Mesenchymal stem cell (in vitro differentiated cells and primary cell): ENCODE data around the gene ELMO1.

ENCODE experiments used
- DNase-seq: peaks from one replicate; pipeline ENCODE4 v3.0.0-alpha.2; 2013
- H2AFZ ChIP-seq: one replicate; pipeline ENCODE4 v1.6.1; 2013; ENCODE audit warnings: low read depth, mild to moderate bottlenecking, control low read depth, inconsistent platforms, low read length, moderate library complexity
- H2AK5ac ChIP-seq: 2 replicates; pipeline ENCODE4 v1.6.1; 2013; ENCODE audit warnings: low read length, moderate library complexity, mild to moderate bottlenecking, inconsistent platforms; ENCODE audit not compliant: severe bottlenecking
- H2BK120ac ChIP-seq: one replicate; pipeline ENCODE4 v1.6.1; 2013; ENCODE audit warnings: low read depth, mild to moderate bottlenecking, inconsistent platforms, low read length, moderate library complexity
- H2BK12ac ChIP-seq, 2 experiments: one replicate each; pipeline ENCODE4 v1.6.1; 2013; ENCODE audit warnings: inconsistent platforms in 2 of 2, low read length in 2 of 2, mild to moderate bottlenecking in 2 of 2, moderate library complexity in 2 of 2, control low read depth in 1 of 2
- H2BK15ac ChIP-seq: one replicate; pipeline ENCODE4 v1.6.1; 2013; ENCODE audit warnings: mild to moderate bottlenecking, low read depth, inconsistent platforms; ENCODE audit not compliant: poor library complexity, severe bottlenecking
- H2BK5ac ChIP-seq: 2 replicates; pipeline ENCODE4 v1.6.1; 2013; ENCODE audit warnings: low read depth, mild to moderate bottlenecking, low read length, control low read depth, inconsistent platforms; ENCODE audit not compliant: poor library complexity, severe bottlenecking
- H3K14ac ChIP-seq, 2 experiments: one replicate each; pipeline ENCODE4 v1.6.1; 2013; ENCODE audit warnings: inconsistent platforms in 2 of 2, low read length in 2 of 2, control low read depth in 1 of 2, mild to moderate bottlenecking in 1 of 2, moderate library complexity in 1 of 2
- H3K18ac ChIP-seq, 2 experiments: one replicate each; pipeline ENCODE4 v1.6.1; 2013; ENCODE audit warnings: inconsistent platforms in 2 of 2, low read length in 2 of 2, control low read depth in 1 of 2, low read depth in 1 of 2, mild to moderate bottlenecking in 1 of 2
- H3K23ac ChIP-seq, 2 experiments: one replicate each; pipeline ENCODE4 v1.6.1; 2013; ENCODE audit warnings: inconsistent platforms in 2 of 2, low read length in 2 of 2, mild to moderate bottlenecking in 2 of 2, moderate library complexity in 2 of 2, control low read depth in 1 of 2
- H3K27ac ChIP-seq: 2 replicates; pipeline ENCODE4 v1.5.1; 2013; ENCODE audit warnings: mild to moderate bottlenecking, moderate library complexity, low read length, control low read depth, inconsistent platforms; ENCODE audit not compliant: poor library complexity, severe bottlenecking
- H3K27me3 ChIP-seq, 2 experiments: 2 replicates each; pipeline versions ENCODE4 v1.6.1 to v1.7.0; 2013; ENCODE audit warnings: low read length in 2 of 2, mild to moderate bottlenecking in 2 of 2, moderate library complexity in 2 of 2, control low read depth in 1 of 2, inconsistent platforms in 1 of 2; ENCODE audit not compliant: control insufficient read depth in 1 of 2, insufficient read depth in 1 of 2
- H3K36me3 ChIP-seq, 2 experiments: 2 replicates each; pipeline versions ENCODE4 v1.6.1 to v1.7.0; 2013; ENCODE audit warnings: low read length in 2 of 2, control low read depth in 1 of 2, inconsistent platforms in 1 of 2, low read depth in 1 of 2, mild to moderate bottlenecking in 1 of 2; ENCODE audit not compliant: insufficient read depth in 2 of 2, control insufficient read depth in 1 of 2
- H3K4ac ChIP-seq, 2 experiments: one replicate each; pipeline ENCODE4 v1.6.1; 2013; ENCODE audit warnings: inconsistent platforms in 2 of 2, low read length in 2 of 2, mild to moderate bottlenecking in 2 of 2, moderate library complexity in 2 of 2, control low read depth in 1 of 2, low read depth in 1 of 2
- H3K4me1 ChIP-seq: 2 replicates; pipeline ENCODE4 v1.6.1; 2013; ENCODE audit warnings: low read depth, low read length, control low read depth; ENCODE audit not compliant: control insufficient read depth, insufficient read depth
- H3K4me2 ChIP-seq: 2 replicates; pipeline ENCODE4 v1.6.1; 2013; ENCODE audit warnings: low read length, mild to moderate bottlenecking, inconsistent platforms; ENCODE audit not compliant: poor library complexity, severe bottlenecking
- H3K4me3 ChIP-seq, 2 experiments: 2 replicates each; pipeline versions ENCODE4 v1.5.1 to v1.7.0; 2013; ENCODE audit warnings: low read length in 2 of 2, mild to moderate bottlenecking in 2 of 2, control low read depth in 1 of 2, low read depth in 1 of 2; ENCODE audit not compliant: insufficient read depth in 1 of 2
- H3K79me1 ChIP-seq: replicated peaks from 2 replicates; pipeline ENCODE4 v1.6.1; 2013; ENCODE audit warnings: mild to moderate bottlenecking, control low read depth, low read length, inconsistent platforms; ENCODE audit not compliant: poor library complexity, severe bottlenecking
- H3K9ac ChIP-seq: 2 replicates; pipeline ENCODE4 v1.7.0; 2013; ENCODE audit warnings: mild to moderate bottlenecking, low read length, moderate library complexity
- H3K9me3 ChIP-seq: 2 replicates; pipeline ENCODE4 v1.7.0; 2013; ENCODE audit warnings: mild to moderate bottlenecking, low read length; ENCODE audit not compliant: control insufficient read depth
- H4K8ac ChIP-seq: one replicate; pipeline ENCODE4 v1.6.1; 2013; ENCODE audit warnings: inconsistent platforms, mild to moderate bottlenecking, low read length, moderate library complexity
- H4K91ac ChIP-seq: one replicate; pipeline ENCODE4 v1.6.1; 2013; ENCODE audit warnings: mild to moderate bottlenecking, low read length, inconsistent platforms
- WGBS: methylation state at CpG from one replicate; pipeline ENCODE4 v1.1.7; 2013; ENCODE audit warnings: mixed read lengths; 5-methylcytosine and 5-hydroxymethylcytosine counted together

ELMO1 gene

DNA sequence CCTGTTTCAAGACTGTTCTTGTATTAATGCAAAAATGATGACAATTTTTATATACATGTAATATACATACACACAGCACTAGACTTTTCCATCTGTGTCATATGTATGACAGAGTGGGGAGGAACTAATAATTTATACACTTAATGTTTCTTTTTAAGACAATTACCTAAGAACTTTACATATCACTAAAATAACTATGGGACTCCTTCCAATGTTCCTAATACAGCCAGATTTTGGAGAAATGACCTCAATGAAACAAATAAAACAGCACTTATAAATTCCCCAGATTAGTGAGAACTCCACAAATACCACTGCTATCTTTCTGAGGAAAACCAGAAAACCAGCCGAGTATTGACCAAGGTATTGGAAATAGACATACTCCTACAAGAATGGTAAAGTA, 199.4 kb downstream of the ELMO1 start:
- Histone ChIP-seq H3K79me1 (no peaks in the 10 kb centered on the region), H3K9ac (no peak overlapping the region), H3K4me3 (no peak overlapping the region), H3K36me3 (no peaks in the 10 kb centered on the region), H2BK120ac (no peak overlapping the region), H2BK15ac (no peak overlapping the region), H4K91ac (no peak overlapping the region), H3K23ac (no peak overlapping the region), H2BK5ac (no peak overlapping the region), H3K4me2 (no peak overlapping the region), H3K4ac (no peak overlapping the region), H4K8ac (no peak overlapping the region), H3K27me3 (no peaks in the 10 kb centered on the region), H3K18ac (no peak overlapping the region), H3K9me3 (no peaks in the 10 kb centered on the region), H3K14ac (no peak overlapping the region), H2BK12ac (no peak overlapping the region), H2AK5ac (no peak overlapping the region), H3K27ac (no peak overlapping the region), H2AFZ (no peak overlapping the region), H3K4me1 (no peaks in the 10 kb centered on the region)
- no peak for DNase-seq
- no CpG with 5 or more reads among the region's 1 CpG for WGBS

DNA sequence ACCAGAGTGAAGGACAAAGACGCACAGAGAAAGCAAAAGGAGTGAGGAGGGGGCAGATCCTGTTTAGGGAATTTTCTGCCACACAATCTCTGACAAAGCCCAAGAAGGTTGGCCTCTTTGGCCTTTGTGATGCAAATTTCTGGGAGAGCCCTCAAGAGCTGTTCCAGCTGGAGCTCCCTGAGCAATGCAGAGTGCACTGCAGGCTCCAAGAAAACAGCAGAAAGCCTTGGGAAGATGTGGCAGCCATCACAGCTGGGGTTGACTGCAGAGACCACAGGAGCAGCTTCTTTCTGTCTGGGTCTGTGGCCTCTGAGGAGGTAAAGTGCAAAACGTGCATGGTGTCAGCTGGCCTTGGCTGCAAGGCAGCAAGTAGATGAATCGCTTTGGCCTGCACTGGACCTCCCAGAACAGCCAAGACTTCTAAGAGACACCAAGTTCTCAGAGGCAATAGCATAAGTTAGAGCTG, 200.2 kb downstream of the ELMO1 start:
- 23% methylated on average over 3 of the region's 3 CpGs for WGBS
- H3K79me1 ChIP-seq, result no peaks in the 10 kb centered on the region

DNA sequence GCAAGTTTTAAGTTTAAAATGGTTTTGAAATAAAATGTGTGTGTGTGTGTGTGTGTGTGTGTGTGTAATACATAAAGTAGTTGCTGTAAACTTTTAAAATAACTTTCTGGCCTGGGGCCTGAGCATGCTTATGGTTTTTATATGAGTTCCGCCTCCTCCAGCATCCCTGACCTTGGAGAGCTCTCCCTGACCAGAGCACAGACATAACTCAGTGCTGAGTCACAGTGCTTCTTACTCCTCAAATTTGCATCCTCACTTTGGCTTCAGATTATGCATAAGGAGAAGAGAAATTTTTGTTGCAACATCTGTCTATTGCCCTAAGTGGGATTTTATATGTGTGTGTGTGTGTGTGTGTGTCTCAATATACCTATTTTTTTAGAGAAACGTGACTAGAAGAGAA, 200.8 kb downstream of the ELMO1 start:
- Histone ChIP-seq H4K8ac (no peak overlapping the region), H3K4me2 (no peak overlapping the region), H3K79me1 (no peaks in the 10 kb centered on the region), H3K23ac (no peak overlapping the region), H3K4ac (no peak overlapping the region), H2AK5ac (no peak overlapping the region), H3K4me3 (no peak overlapping the region), H3K14ac (no peak overlapping the region), H2BK120ac (no peak overlapping the region), H2BK5ac (no peak overlapping the region), H3K9me3 (no peaks in the 10 kb centered on the region), H3K36me3 (no peaks in the 10 kb centered on the region), H2BK15ac (no peak overlapping the region), H3K18ac (no peak overlapping the region), H3K27ac (no peak overlapping the region), H2AFZ (no peak overlapping the region), H3K4me1 (no peaks in the 10 kb centered on the region), H3K9ac (no peak overlapping the region), H4K91ac (no peak overlapping the region), H2BK12ac (no peak overlapping the region), H3K27me3 (no peaks in the 10 kb centered on the region)
- WGBS, result 51% methylated on average over 2 of the region's 2 CpGs
- DNase-seq, result peak; percentile 10

More for the DNA sequence above, 200.2 kb downstream of the ELMO1 start:
- no peak overlapping the region for H3K4me3 ChIP-seq
- H3K9me3 ChIP-seq, result no peaks in the 10 kb centered on the region
- no peak overlapping the region for H2BK12ac ChIP-seq
- H3K4ac ChIP-seq, result no peak overlapping the region
- no peak overlapping the region for H2AK5ac ChIP-seq
- no peak overlapping the region for H3K9ac ChIP-seq
- H3K14ac ChIP-seq, result no peak overlapping the region
- H3K36me3 ChIP-seq, result no peaks in the 10 kb centered on the region
- no peaks in the 10 kb centered on the region for H3K4me1 ChIP-seq
- DNase-seq, result no peak
- H3K4me2 ChIP-seq, result no peak overlapping the region
- H3K23ac ChIP-seq, result no peak overlapping the region
- H3K18ac ChIP-seq, result no peak overlapping the region
- H4K91ac ChIP-seq, result no peak overlapping the region
- H2BK15ac ChIP-seq, result no peak overlapping the region
- H2BK5ac ChIP-seq, result no peak overlapping the region
- H3K27me3 ChIP-seq, result no peaks in the 10 kb centered on the region
- no peak overlapping the region for H2AFZ ChIP-seq
- H2BK120ac ChIP-seq, result no peak overlapping the region
- no peak overlapping the region for H3K27ac ChIP-seq
- no peak overlapping the region for H4K8ac ChIP-seq

DNA sequence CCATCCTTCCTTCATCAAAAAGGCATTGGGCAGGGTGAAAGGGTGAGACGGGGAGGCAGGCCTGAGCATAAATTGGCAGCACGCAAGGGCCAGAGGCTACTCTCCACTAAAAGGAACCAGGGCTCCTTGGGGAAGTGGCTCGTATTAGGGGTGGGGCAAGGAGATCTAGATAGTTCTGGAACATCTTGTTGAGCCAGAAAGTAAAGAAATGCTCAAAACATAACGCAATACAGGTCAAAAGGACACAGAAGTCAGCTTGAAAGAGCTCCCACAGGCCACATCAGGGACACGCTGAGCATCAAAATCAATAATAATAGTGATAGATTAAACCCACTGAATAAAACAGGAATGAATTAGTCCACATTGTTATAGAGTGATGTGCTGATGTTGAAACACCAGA, 203.1 kb downstream of the ELMO1 start:
- no peaks in the 10 kb centered on the region for H3K79me1 ChIP-seq
- no peak overlapping the region for H2BK5ac ChIP-seq
- no peak overlapping the region for H2BK15ac ChIP-seq
- H3K27me3 ChIP-seq, result no peaks in the 10 kb centered on the region
- H4K91ac ChIP-seq, result no peak overlapping the region
- H3K18ac ChIP-seq, result no peak overlapping the region
- DNase-seq, result no peak
- H3K9me3 ChIP-seq, result no peaks in the 10 kb centered on the region
- H2AFZ ChIP-seq, result no peak overlapping the region
- H3K36me3 ChIP-seq, result no peaks in the 10 kb centered on the region
- no peak overlapping the region for H3K27ac ChIP-seq
- no peak overlapping the region for H3K4me3 ChIP-seq
- no peak overlapping the region for H3K4ac ChIP-seq
- H3K9ac ChIP-seq, result no peak overlapping the region
- no peak overlapping the region for H3K4me2 ChIP-seq
- no peak overlapping the region for H2BK12ac ChIP-seq
- H4K8ac ChIP-seq, result no peak overlapping the region
- no peak overlapping the region for H3K23ac ChIP-seq
- WGBS, result 84% methylated on average over 3 of the region's 5 CpGs
- H2BK120ac ChIP-seq, result no peak overlapping the region
- no peak overlapping the region for H3K14ac ChIP-seq
- H2AK5ac ChIP-seq, result no peak overlapping the region
- H3K4me1 ChIP-seq, result no peaks in the 10 kb centered on the region
